ENCODE results near the gene KCNK13.

DNA sequence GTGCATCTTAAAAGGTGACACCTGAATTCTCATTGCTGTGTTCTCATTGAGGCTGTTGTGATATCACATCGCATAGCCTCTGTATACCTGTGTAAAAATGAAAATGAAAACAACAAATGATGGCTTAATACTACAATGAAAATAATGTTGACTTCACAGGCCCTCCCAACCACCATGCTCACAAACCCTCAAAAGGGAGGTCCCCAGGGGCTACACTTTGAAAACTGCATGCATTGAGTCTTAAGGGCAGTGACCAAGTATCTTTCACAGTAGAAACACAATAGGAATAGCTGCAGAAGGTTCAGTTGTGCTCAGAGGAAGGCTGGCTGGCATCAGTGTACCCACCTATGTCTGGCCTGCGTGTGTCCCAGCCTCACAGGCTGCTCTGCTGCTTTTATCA, 27.6 kb upstream of the KCNK13 start:
- TF ChIP-seq EZH2 (IDR thresholded peaks at IDR 0.05; ENCODE audit: insufficient read depth, poor library complexity, severe bottlenecking) (no peak), EZH2phosphoT487 (IDR thresholded peaks at IDR 0.05; ENCODE audit: insufficient read depth, low read depth) (no peak)
